Breast epithelium (tissue), 4 donors: ENCODE data around the gene MDM1. TPM values are rescaled to one million over a fixed set of nuclear protein-coding genes. Genes with fewer than 3 reads are reported as not detected.

Experiments used
- DNase-seq, 2 donors: peaks; one replicate each; pipeline ENCODE4 v3.0.0-alpha.2; 2019; ENCODE audit warnings: low spot score in 2 of 2
- H3K27ac ChIP-seq, 2 donors: fragments of 200-600 bp; sonication (generic) in 1 of 2; one replicate each; pipeline ENCODE4 v1.5.1; 2016 to 2019; ENCODE audit warnings: mild to moderate bottlenecking in 1 of 2
- H3K27me3 ChIP-seq, 2 donors: fragments of 200-600 bp; sonication (generic) in 1 of 2; one replicate each; pipeline versions ENCODE4 v1.5.1 to v1.6.0; 2017 to 2019; ENCODE audit warnings: control low read depth in 1 of 2, mild to moderate bottlenecking in 1 of 2
- H3K36me3 ChIP-seq: fragments of 200-600 bp; one replicate; pipeline ENCODE4 v1.5.1; 2019
- H3K4me1 ChIP-seq, 2 donors: fragments of 200-600 bp; sonication (generic); one replicate each; pipeline ENCODE4 v1.5.1; 2016 to 2019; ENCODE audit warnings: control low read depth in 1 of 2
- H3K4me3 ChIP-seq, 3 donors: fragments of 200-600 bp; sonication (generic); 1 replicate in 2 of 3; 2 replicates in 1 of 3; pipeline ENCODE4 v1.5.1; 2016 to 2019; ENCODE audit warnings: mild to moderate bottlenecking in 3 of 3, moderate library complexity in 2 of 3
- H3K9me3 ChIP-seq, 2 donors: fragments of 200-600 bp; sonication (generic) in 1 of 2; one replicate each; pipeline ENCODE4 v1.5.1; 2016 to 2019; ENCODE audit warnings: control low read depth in 1 of 2
- CTCF ChIP-seq, 3 donors: fragments of 450-650 bp; IDR thresholded peaks; one replicate each; pipeline ENCODE4 v1.5.1; 2016 to 2017; ENCODE audit warnings: antibody characterized with exemption in 3 of 3, mild to moderate bottlenecking in 3 of 3, moderate library complexity in 3 of 3
- POLR2A ChIP-seq: fragments of 450-650 bp; IDR thresholded peaks from one replicate; pipeline ENCODE4 v1.6.1; 2016; ENCODE audit warnings: antibody characterized with exemption, mild to moderate bottlenecking, moderate library complexity
- POLR2AphosphoS5 ChIP-seq, 3 donors: sonication (generic); formaldehyde crosslinking; IDR thresholded peaks; one replicate each; pipeline ENCODE4 v1.6.1; 2017; ENCODE audit warnings: antibody characterized with exemption in 3 of 3
- intact Hi-C: fragments of 100-400 bp; cut with DNase I; formaldehyde crosslinking; loops from one replicate; pipeline ENCODE4 v1.15.1; 2023; ENCODE audit warnings: low total_unique reads
- total RNA-seq, 3 donors: library from RNA; depleted of rRNA; stranded (reverse); fragments of >200 nt; gene quantifications; one replicate each; pipeline ENCODE4 v1.1.0, GENCODE V29; 2016

MDM1 gene
- 10 to 100 TPM; 13.1 to 38.6 (median 18.7) TPM for total RNA-seq

DNA sequence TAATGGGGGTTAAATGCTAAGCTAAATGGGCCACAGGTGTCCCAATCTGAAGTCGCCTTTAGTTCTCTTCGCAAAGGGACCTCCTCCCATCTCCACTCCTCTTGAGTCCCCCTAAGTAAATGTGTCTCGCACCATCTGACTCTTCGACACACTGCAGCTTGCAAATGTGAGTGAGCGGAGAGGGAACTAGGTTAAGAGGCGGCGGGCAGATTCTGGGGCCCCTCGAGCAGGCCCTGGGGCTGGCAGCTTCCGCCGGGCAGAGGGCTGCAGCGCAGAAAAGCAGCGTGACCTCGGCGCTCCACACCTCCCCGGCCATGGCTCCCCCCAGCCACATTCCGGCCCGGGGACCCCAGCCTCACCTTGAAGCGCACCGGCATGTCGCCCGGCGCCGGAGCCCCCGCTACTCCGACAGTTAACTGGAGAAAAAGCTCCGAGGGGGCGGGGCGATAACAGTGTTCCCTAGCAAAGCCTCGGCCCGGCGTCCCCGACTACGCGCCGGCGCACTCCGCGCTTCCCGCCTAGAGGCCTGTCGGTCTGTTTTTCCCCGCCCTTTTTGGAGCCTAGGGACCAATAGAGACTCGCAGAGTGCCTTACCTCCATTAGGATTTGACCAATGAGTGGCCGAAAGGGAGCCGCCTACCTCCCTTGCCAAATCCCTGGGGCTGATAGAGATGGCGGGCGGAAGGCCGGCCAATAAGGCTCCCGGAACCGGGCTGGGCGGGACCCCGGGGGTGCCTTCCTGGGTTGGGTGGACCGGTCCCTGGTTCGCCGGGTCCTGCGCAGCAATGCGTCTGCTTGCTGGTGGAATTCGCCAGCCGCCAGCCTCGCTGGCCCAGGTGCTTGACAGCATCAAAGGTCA lies at the start of gene MDM1:
MDM1 (minus strand) TSS at position 494 of the 859 bp plus-strand sequence; CDS start at position 377, 117 bp downstream.
- Histone ChIP-seq H3K9me3 (no peaks in the 10 kb centered on the region), H3K27me3 (no peaks in the 10 kb centered on the region), H3K36me3 (no peaks in the 10 kb centered on the region), H3K4me3 (peak within 1 kb of the TSS; percentile 80 to 95 (median 82)), H3K27ac (peak within 1 kb of the TSS; percentile 79 to 85), H3K4me1 (peaks cover 0 to 4% of the 10 kb centered on the region in 2 donors)
- peak; percentile 93 to 96 for DNase-seq
- TF ChIP-seq POLR2AphosphoS5 (IDR thresholded peaks at IDR 0.05) (peak; percentile 33 to 56 (median 44)), CTCF (IDR thresholded peaks at IDR 0.05) (no peak), POLR2A (peak; percentile 11)
- intact Hi-C loops: no loop called here

- H3K9me3 ChIP-seq: no peaks in the 10 kb centered on the region
- no peak overlapping the region for H3K27ac ChIP-seq
- H3K4me3 ChIP-seq: no peak overlapping the region
- TF ChIP-seq POLR2A (no peak), POLR2AphosphoS5 (IDR thresholded peaks at IDR 0.05) (no peak)
- intact Hi-C loops: loop anchor here (5.0 kb wide), 1 partner anchor 146 kb away; no protein-coding TSS in a partner anchor
- no peaks in the 10 kb centered on the region for H3K4me1 ChIP-seq
- DNase-seq: no peak
- no peaks in the 10 kb centered on the region for H3K27me3 ChIP-seq
- no peaks in the 10 kb centered on the region for H3K36me3 ChIP-seq
Observed at GRCh38 chr12:68381476-68382219, 49.5 kb upstream of the MDM1 start.

GRCh38 chr12:68378872-68379606 lies 46.9 kb upstream of the MDM1 start:
- Histone ChIP-seq H3K9me3 (no peaks in the 10 kb centered on the region), H3K4me3 (no peak overlapping the region), H3K36me3 (no peaks in the 10 kb centered on the region), H3K4me1 (no peaks in the 10 kb centered on the region), H3K27me3 (no peaks in the 10 kb centered on the region), H3K27ac (no peak overlapping the region)
- no peak for DNase-seq
- TF ChIP-seq CTCF (IDR thresholded peaks at IDR 0.05): no peak
- no peak for TF ChIP-seq POLR2A
- no peak for TF ChIP-seq POLR2AphosphoS5 (IDR thresholded peaks at IDR 0.05)
- intact Hi-C loops: no loop called here

DNA sequence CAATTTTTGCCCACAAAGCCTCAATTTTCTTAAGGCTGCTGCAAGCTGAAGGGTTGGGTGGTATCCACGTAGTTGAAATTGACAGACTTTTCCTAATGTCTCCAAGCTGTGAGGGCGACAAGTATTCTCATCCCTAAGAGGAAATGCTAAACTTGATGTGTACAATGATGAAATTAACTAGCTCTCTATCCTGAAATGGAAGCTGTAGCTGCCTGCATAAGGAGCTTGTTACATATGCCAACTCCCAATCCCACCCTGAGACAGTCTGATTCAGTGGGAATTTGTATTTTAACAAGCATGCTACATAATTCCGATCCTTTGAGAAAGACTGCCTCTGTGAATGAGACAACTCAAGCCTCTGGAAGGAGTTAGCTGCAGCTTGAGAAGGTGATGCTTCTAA lies 45.7 kb upstream of the MDM1 start:
- TF ChIP-seq POLR2A: no peak
- no peak for TF ChIP-seq CTCF (IDR thresholded peaks at IDR 0.05)
- no peak for TF ChIP-seq POLR2AphosphoS5 (IDR thresholded peaks at IDR 0.05)
- intact Hi-C loops: no loop called here
- Histone ChIP-seq H3K9me3 (no peaks in the 10 kb centered on the region), H3K27ac (no peak overlapping the region), H3K4me3 (no peak overlapping the region), H3K27me3 (no peaks in the 10 kb centered on the region), H3K36me3 (no peaks in the 10 kb centered on the region), H3K4me1 (no peaks in the 10 kb centered on the region)
- no peak for DNase-seq

GRCh38 chr12:68376901-68377300 lies 44.7 kb upstream of the MDM1 start:
- intact Hi-C loops: no loop called here
- DNase-seq: no peak
- no peaks in the 10 kb centered on the region for H3K4me1 ChIP-seq

More at GRCh38 chr12:68376901-68377300, 44.7 kb upstream of the MDM1 start:
- Histone ChIP-seq H3K27me3 (no peaks in the 10 kb centered on the region), H3K4me3 (no peak overlapping the region), H3K27ac (no peak overlapping the region), H3K9me3 (no peaks in the 10 kb centered on the region), H3K36me3 (no peaks in the 10 kb centered on the region)
- TF ChIP-seq POLR2A (no peak), CTCF (IDR thresholded peaks at IDR 0.05) (no peak), POLR2AphosphoS5 (IDR thresholded peaks at IDR 0.05) (no peak)
